GM21447 (cell line): Measurements from ENCODE around the gene HSPBP1.

ENCODE experiments used
- ATAC-seq: cut with Tn5 transposase; IDR thresholded peaks from one replicate; pipeline ENCODE4 v1.9.1; 2021; ENCODE audit not compliant: unreplicated experiment

HSPBP1 gene

GRCh38 chr19:55276720-55277430 is 3.0 kb downstream of the HSPBP1 start:
- no peak for ATAC-seq

GRCh38 chr19:55275851-55276719 is 3.8 kb downstream of the HSPBP1 start:
- peak; percentile 56 for ATAC-seq

GRCh38 chr19:55273978-55274707 is 5.8 kb downstream of the HSPBP1 start:
- no peak for ATAC-seq

GRCh38 chr19:55272142-55272541 is 7.8 kb downstream of the HSPBP1 start:
- no peak for ATAC-seq

GRCh38 chr19:55270172-55270942 is 9.6 kb downstream of the HSPBP1 start:
- ATAC-seq: no peak

GRCh38 chr19:55269299-55269698 is 10.6 kb downstream of the HSPBP1 start:
- ATAC-seq: no peak

GRCh38 chr19:55266840-55267239 is 13.1 kb downstream of the HSPBP1 start:
- no peak for ATAC-seq

GRCh38 chr19:55266404-55266803 is 13.5 kb downstream of the HSPBP1 start:
- ATAC-seq: no peak

- ATAC-seq: no peak
Observed at GRCh38 chr19:55265723-55266386, 14.1 kb downstream of the HSPBP1 start.

- ATAC-seq: no peak
Observed at GRCh38 chr19:55265173-55265572, 14.7 kb downstream of the HSPBP1 start.

- no peak for ATAC-seq
Observed at GRCh38 chr19:55264531-55264930, 15.4 kb downstream of the HSPBP1 start.

- ATAC-seq: no peak
Observed at GRCh38 chr19:55262359-55262758, 17.6 kb downstream of the HSPBP1 start.

- ATAC-seq: no peak
Observed at GRCh38 chr19:55261671-55262126, 18.2 kb downstream of the HSPBP1 start.

GRCh38 chr19:55259540-55260210 is 20.2 kb downstream of the HSPBP1 start:
- ATAC-seq: no peak

GRCh38 chr19:55258828-55259539 is 20.9 kb downstream of the HSPBP1 start, which contains the start of gene PPP6R1:
PPP6R1 (minus strand) TSS chr19:55259017; CDS start chr19:55247103, 11,914 bp downstream.
- ATAC-seq: peak; percentile 51

- peak; percentile 6 for ATAC-seq
Observed at GRCh38 chr19:55258476-55258827, 21.5 kb downstream of the HSPBP1 start.

- no peak for ATAC-seq
Observed at GRCh38 chr19:55257461-55258420, 22.2 kb downstream of the HSPBP1 start.
